IMR-90 (cell line): Measurements from ENCODE around the gene KDM6A.

Source experiments
- CTCF ChIP-seq: conservative IDR thresholded peaks from 2 replicates; pipeline ENCODE4 v1.5.1; 2012; ENCODE audit warnings: mild to moderate bottlenecking, low read depth, low read length, improper control_type of control experiment
- MXI1 ChIP-seq: IDR thresholded peaks from 2 replicates; pipeline ENCODE4 v1.6.1; 2012; ENCODE audit warnings: low read depth, mild to moderate bottlenecking, low read length, moderate library complexity, borderline replicate concordance
- POLR2A ChIP-seq: IDR thresholded peaks from 2 replicates; pipeline ENCODE4 v1.6.1; 2012; ENCODE audit warnings: mild to moderate bottlenecking, low read depth, low read length

GRCh38 chrX:44947995-44948394, 75.0 kb downstream of the KDM6A start:
- TF ChIP-seq CTCF, result no peak
- no peak for TF ChIP-seq POLR2A
- no peak for TF ChIP-seq MXI1
